A549 treated with ZK216348 at 1 μM for 4 hours (cell line): Measurements from ENCODE around the gene PCIF1. TPM values are rescaled to one million over a fixed set of nuclear protein-coding genes. Genes with fewer than 3 reads are reported as not detected.

Experiments used
- total RNA-seq: library from RNA; stranded (reverse); fragments of 200-300 nt; extraction: Qiagen RNA extraction; gene quantifications from 5 replicates; pipeline ENCODE4 v1.2.3, GENCODE V29; 2022; ENCODE audit warnings: low read depth

The PCIF1 gene
- 19.8 to 36.7 TPM (median 33.6 TPM) in 5 replicates for total RNA-seq

DNA sequence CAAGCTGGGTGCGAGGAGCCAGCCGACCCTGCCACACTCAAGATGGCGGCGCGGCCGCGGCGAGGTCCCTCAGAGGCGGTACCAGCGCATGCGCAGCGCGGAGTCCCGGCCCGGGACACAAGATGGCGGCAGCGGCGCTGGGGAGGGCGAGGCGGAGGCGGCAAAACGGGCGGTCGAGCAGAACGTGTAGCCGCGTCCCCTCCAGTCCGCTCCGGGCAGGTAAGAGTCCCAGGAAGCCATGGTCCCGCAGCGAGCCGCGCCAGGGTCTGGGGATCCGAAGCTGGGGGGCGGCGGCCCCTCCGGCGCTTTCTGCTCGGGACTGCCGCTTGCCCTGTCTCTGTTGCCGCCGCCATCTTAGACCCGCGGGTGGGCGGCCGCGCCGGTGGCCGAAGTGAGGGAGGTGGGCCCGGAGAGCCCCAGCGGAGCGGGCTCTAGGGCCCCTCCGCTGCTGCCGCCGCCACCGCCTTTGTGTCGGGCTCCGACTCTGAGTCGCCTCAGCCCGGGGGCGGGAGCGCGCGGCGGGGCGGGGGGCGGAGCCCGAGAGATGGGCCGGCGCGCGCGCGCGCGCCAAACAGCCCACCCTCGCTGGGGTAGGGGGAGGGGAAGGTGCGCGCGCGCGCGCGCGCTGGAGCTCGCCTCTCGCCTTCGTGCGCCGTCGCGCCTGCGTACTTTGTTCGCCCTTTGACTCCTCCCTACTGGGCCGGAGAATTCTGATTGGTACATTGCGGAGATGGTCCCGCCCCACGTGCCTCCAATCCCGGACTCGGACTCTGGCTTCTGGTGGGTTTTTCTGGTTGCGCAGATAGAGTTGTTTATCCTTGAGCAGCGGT is at the start of gene PCIF1:
Gene PCIF1, plus strand, starts transcription at position 98 of the 830 bp plus-strand sequence. CDS start 4,317 bp downstream, outside the sequence.

GRCh38 chr20:45887346-45887715 is 47.2 kb upstream of the PCIF1 start, which contains the start of gene SPATA25:
SPATA25 (minus strand) TSS chr20:45887622; CDS start chr20:45887590, 32 bp downstream.

GRCh38 chr20:45890985-45891983 is 43.2 kb upstream of the PCIF1 start, which contains the start of the genes CTSA and NEURL2:
CTSA (plus strand) TSS chr20:45891335; CDS start chr20:45891569, 234 bp downstream.
NEURL2 (minus strand) TSS chr20:45891208; CDS start chr20:45890991, 217 bp downstream.

GRCh38 chr20:45911486-45912343 is 22.8 kb upstream of the PCIF1 start, which contains the start of gene PLTP:
PLTP (minus strand) TSS chr20:45912155; CDS start chr20:45911452, 703 bp downstream.

GRCh38 chr20:45971675-45972499 is 37.4 kb downstream of the PCIF1 start, which contains the start of gene ZNF335:
ZNF335 (minus strand) TSS chr20:45972203; CDS start chr20:45971410, 793 bp downstream.

Other genes with a start within 250 kb of the PCIF1 start
- not detected in 5 replicates for gene WFDC13, start 232.6 kb upstream of the PCIF1 start, total RNA-seq
- gene WFDC10B, start 229.7 kb upstream of the PCIF1 start, total RNA-seq, result not detected in 5 replicates
- not detected in 5 replicates for gene SPINT4, start 212.3 kb upstream of the PCIF1 start, total RNA-seq
- not detected in 5 replicates for gene WFDC3, start 142.8 kb upstream of the PCIF1 start, total RNA-seq
- gene DNTTIP1, start 142.7 kb upstream of the PCIF1 start, total RNA-seq, result 33.0 to 35.3 TPM (median 35.0 TPM) in 5 replicates
- gene UBE2C, start 122.0 kb upstream of the PCIF1 start, total RNA-seq, result 213 to 281 TPM (median 233 TPM) in 5 replicates
- gene TNNC2, start 107.4 kb upstream of the PCIF1 start, total RNA-seq, result not detected in 5 replicates
- gene SNX21, start 100.9 kb upstream of the PCIF1 start, total RNA-seq, result 6.9 to 12.6 TPM (median 11.5 TPM) in 5 replicates
- gene ACOT8, start 77.3 kb upstream of the PCIF1 start, total RNA-seq, result 11.6 to 22.7 TPM (median 19.3 TPM) in 5 replicates
- 1.4 to 1.9 TPM (median 1.7 TPM) in 5 replicates for gene ZSWIM3, start 77.1 kb upstream of the PCIF1 start, total RNA-seq
- 4.5 to 6.4 TPM (median 5.2 TPM) in 5 replicates for gene ZSWIM1, start 53.5 kb upstream of the PCIF1 start, total RNA-seq
- 0.39 to 0.89 TPM (median 0.85 TPM) in 4 of 5 replicates, not detected in the other for gene SPATA25, start 47.1 kb upstream of the PCIF1 start, total RNA-seq
- gene NEURL2, start 43.5 kb upstream of the PCIF1 start, total RNA-seq, result 0.79 to 1.5 TPM (median 0.94 TPM) in 5 replicates
- 80.5 to 129 TPM (median 114 TPM) in 5 replicates for gene CTSA, start 43.3 kb upstream of the PCIF1 start, total RNA-seq
- 1.3 to 2.2 TPM (median 1.5 TPM) in 5 replicates for gene PLTP, start 22.5 kb upstream of the PCIF1 start, total RNA-seq
- 6.3 to 10.5 TPM (median 9.8 TPM) in 5 replicates for gene ZNF335, start 37.5 kb downstream of the PCIF1 start, total RNA-seq
- gene MMP9, start 74.2 kb downstream of the PCIF1 start, total RNA-seq, result 0.22 to 0.81 TPM (median 0.60 TPM) in 5 replicates
- 12.2 to 17.7 TPM (median 14.1 TPM) in 5 replicates for gene SLC12A5, start 94.5 kb downstream of the PCIF1 start, total RNA-seq
- 18.2 to 26.8 TPM (median 22.7 TPM) in 5 replicates for gene NCOA5, start 155.3 kb downstream of the PCIF1 start, total RNA-seq
- 2.7 to 4.9 TPM (median 4.1 TPM) in 5 replicates for gene CD40, start 183.6 kb downstream of the PCIF1 start, total RNA-seq